KMS-11 (cell line): ENCODE measurements around the gene PDXP.

Source experiments
- H2AFZ ChIP-seq: fragments of 200-600 bp; sonication (generic); 2 replicates; pipeline ENCODE4 v1.6.1; 2016; ENCODE audit warnings: antibody characterized with exemption, mixed run types, low read depth
- H3K27ac ChIP-seq: fragments of 200-600 bp; sonication (generic); 2 replicates; pipeline ENCODE4 v1.6.1; 2016; ENCODE audit warnings: mild to moderate bottlenecking, mixed run types
- H3K27me3 ChIP-seq: fragments of 200-600 bp; sonication (generic); 2 replicates; pipeline ENCODE4 v1.6.1; 2017; ENCODE audit warnings: mild to moderate bottlenecking, low read depth, mixed run types, moderate library complexity; ENCODE audit not compliant: insufficient read depth
- H3K36me3 ChIP-seq: fragments of 200-600 bp; sonication (generic); 2 replicates; pipeline ENCODE4 v1.6.1; 2017; ENCODE audit warnings: mild to moderate bottlenecking, mixed run types; ENCODE audit not compliant: insufficient read depth
- H3K4me1 ChIP-seq: fragments of 200-600 bp; sonication (generic); 2 replicates; pipeline ENCODE4 v1.6.1; 2016; ENCODE audit warnings: mild to moderate bottlenecking, low read depth, mixed run types; ENCODE audit not compliant: poor library complexity, severe bottlenecking
- H3K4me2 ChIP-seq: fragments of 200-600 bp; sonication (generic); 2 replicates; pipeline ENCODE4 v1.7.0; 2016; ENCODE audit warnings: mild to moderate bottlenecking, mixed run types
- H3K4me3 ChIP-seq: fragments of 200-600 bp; sonication (generic); IDR thresholded peaks from 2 replicates; pipeline ENCODE4 v1.6.1; 2017; ENCODE audit warnings: low read depth, low read length, mixed read lengths; ENCODE audit not compliant: insufficient read depth
- H3K79me2 ChIP-seq: fragments of 200-600 bp; sonication (generic); 2 replicates; pipeline ENCODE4 v1.6.1; 2016; ENCODE audit warnings: low read depth, mixed run types; ENCODE audit not compliant: insufficient read depth
- H3K9ac ChIP-seq: fragments of 200-600 bp; sonication (generic); 2 replicates; pipeline ENCODE4 v1.6.1; 2016; ENCODE audit warnings: mild to moderate bottlenecking, mixed run types
- H4K20me1 ChIP-seq: fragments of 200-600 bp; sonication (generic); 2 replicates; pipeline ENCODE4 v1.6.1; 2016; ENCODE audit warnings: mild to moderate bottlenecking, mixed run types; ENCODE audit not compliant: insufficient read depth
- TF ChIP-seq, protein P1 (sequence below): fragments of 200-600 bp; sonication (generic); conservative IDR thresholded peaks from 2 replicates; pipeline ENCODE4 v1.6.1; 2017; ENCODE audit warnings: low read depth, mild to moderate bottlenecking, antibody characterized with exemption, low read length, moderate library complexity, mixed read lengths

PDXP gene

GRCh38 chr22:37662039-37662438 lies 3.5 kb downstream of the PDXP start:
- Histone ChIP-seq H3K27me3 (no peaks in the 10 kb centered on the region), H3K4me2 (no peak overlapping the region), H3K36me3 (no peaks in the 10 kb centered on the region), H3K27ac (no peak overlapping the region), H2AFZ (no peak overlapping the region), H3K4me3 (no peak overlapping the region), H3K9ac (no peak overlapping the region), H3K4me1 (peaks cover 22% of the 10 kb centered on the region), H3K79me2 (peaks cover 49% of the 10 kb centered on the region), H4K20me1 (peaks cover 7% of the 10 kb centered on the region)
- TF ChIP-seq, protein P1, sequence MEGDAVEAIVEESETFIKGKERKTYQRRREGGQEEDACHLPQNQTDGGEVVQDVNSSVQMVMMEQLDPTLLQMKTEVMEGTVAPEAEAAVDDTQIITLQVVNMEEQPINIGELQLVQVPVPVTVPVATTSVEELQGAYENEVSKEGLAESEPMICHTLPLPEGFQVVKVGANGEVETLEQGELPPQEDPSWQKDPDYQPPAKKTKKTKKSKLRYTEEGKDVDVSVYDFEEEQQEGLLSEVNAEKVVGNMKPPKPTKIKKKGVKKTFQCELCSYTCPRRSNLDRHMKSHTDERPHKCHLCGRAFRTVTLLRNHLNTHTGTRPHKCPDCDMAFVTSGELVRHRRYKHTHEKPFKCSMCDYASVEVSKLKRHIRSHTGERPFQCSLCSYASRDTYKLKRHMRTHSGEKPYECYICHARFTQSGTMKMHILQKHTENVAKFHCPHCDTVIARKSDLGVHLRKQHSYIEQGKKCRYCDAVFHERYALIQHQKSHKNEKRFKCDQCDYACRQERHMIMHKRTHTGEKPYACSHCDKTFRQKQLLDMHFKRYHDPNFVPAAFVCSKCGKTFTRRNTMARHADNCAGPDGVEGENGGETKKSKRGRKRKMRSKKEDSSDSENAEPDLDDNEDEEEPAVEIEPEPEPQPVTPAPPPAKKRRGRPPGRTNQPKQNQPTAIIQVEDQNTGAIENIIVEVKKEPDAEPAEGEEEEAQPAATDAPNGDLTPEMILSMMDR = no peak

GRCh38 chr22:37663521-37664140 lies 5.1 kb downstream of the PDXP start:
- Histone ChIP-seq H2AFZ (no peak overlapping the region), H3K27ac (no peak overlapping the region), H3K9ac (no peak overlapping the region), H3K4me1 (peaks cover 14% of the 10 kb centered on the region), H3K4me2 (no peak overlapping the region), H4K20me1 (peaks cover 7% of the 10 kb centered on the region), H3K36me3 (no peaks in the 10 kb centered on the region), H3K79me2 (peaks cover 49% of the 10 kb centered on the region), H3K27me3 (no peaks in the 10 kb centered on the region), H3K4me3 (no peak overlapping the region)
- TF ChIP-seq, protein P1 = no peak

DNA sequence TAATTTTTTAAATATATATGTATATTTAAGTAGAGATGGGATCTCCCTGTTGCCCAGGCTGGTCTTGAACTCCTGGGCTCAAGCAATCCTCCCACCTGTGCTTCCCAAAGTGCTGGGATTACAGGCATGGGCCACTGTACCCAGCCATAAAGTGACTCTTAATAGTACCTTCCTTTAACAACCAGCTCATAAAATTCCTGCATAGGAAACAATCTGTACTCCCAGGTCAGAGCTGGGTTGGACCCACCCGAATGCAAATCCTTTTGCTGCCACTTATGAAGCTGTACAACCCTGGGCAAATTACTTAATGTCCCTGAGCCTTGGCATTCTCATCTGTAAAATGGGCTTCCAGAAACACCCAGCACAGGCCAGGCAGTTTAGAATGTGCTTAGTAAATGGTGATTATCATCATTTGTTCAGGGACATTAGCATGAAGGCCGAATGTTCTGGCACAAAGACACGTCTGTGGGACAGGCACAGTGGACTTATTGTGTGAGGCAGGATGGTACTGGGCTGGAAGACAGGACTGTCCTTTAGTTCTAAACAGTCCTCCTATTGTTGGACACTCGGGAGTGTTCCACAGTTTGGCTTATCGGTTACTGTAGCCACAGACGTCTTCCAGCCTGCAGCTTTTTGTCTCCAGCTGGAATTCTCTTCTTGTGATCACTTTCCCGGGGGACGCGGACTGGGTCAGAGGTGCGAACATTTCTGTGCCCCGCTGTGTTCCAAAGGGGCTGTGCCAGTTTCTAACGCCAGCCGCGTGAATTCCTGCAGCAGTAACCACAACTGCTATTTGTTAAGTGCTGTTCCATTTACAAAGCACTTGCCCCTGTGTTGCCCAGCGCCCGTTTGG lies 6.0 kb downstream of the PDXP start:
- H4K20me1 ChIP-seq = peaks cover 7% of the 10 kb centered on the region
- H3K79me2 ChIP-seq = peaks cover 44% of the 10 kb centered on the region
- TF ChIP-seq, protein P1 = no peak

GRCh38 chr22:37665487-37665886 lies 7.0 kb downstream of the PDXP start:
- Histone ChIP-seq H3K9ac (no peak overlapping the region), H3K27me3 (no peaks in the 10 kb centered on the region), H3K27ac (no peak overlapping the region), H3K79me2 (peaks cover 34% of the 10 kb centered on the region; the same call in 1 of the 2 replicates), H3K4me2 (no peak overlapping the region), H2AFZ (no peak overlapping the region), H3K4me3 (no peak overlapping the region), H4K20me1 (peaks cover 4% of the 10 kb centered on the region), H3K36me3 (no peaks in the 10 kb centered on the region), H3K4me1 (peaks cover 4% of the 10 kb centered on the region)
- TF ChIP-seq, protein P1 = no peak

More for the DNA sequence above, 6.0 kb downstream of the PDXP start:
- no peak overlapping the region for H3K27ac ChIP-seq
- no peak overlapping the region for H3K4me2 ChIP-seq
- peaks cover 14% of the 10 kb centered on the region for H3K4me1 ChIP-seq
- no peaks in the 10 kb centered on the region for H3K36me3 ChIP-seq
- H3K9ac ChIP-seq = no peak overlapping the region
- H3K4me3 ChIP-seq = no peak overlapping the region
- H2AFZ ChIP-seq = no peak overlapping the region
- H3K27me3 ChIP-seq = no peaks in the 10 kb centered on the region
